Omental fat pad (tissue), 4 donors: ENCODE measurements around the gene POU4F2. TPM values are rescaled to one million over a fixed set of nuclear protein-coding genes. Genes with fewer than 3 reads are reported as not detected.

Experiments used
- ATAC-seq: fragments of 150-250 bp; one replicate; pipeline ENCODE4 v1.9.1; 2016; ENCODE audit warnings: mild to moderate bottlenecking, moderate library complexity; ENCODE audit not compliant: low FRiP score
- DNase-seq: peaks from one replicate; pipeline ENCODE4 v3.0.0-alpha.2; 2019; ENCODE audit warnings: low spot score
- CTCF ChIP-seq, 3 donors: fragments of 450-650 bp; IDR thresholded peaks; one replicate each; pipeline ENCODE4 v1.5.1; 2016 to 2017; ENCODE audit warnings: antibody characterized with exemption in 3 of 3, mild to moderate bottlenecking in 3 of 3, moderate library complexity in 2 of 3
- total RNA-seq, 4 donors: library from RNA; depleted of rRNA; stranded (reverse); fragments of >200 nt; gene quantifications; one replicate each; pipeline ENCODE4 v1.1.0, GENCODE V29; 2016

The POU4F2 gene
- not detected for total RNA-seq

- DNase-seq (no peak), ATAC-seq (no peak)
- TF ChIP-seq CTCF (IDR thresholded peaks at IDR 0.05) = no peak
These were observed at the start of gene POU4F2 for GRCh38 chr4:146638786-146639505. Gene POU4F2 (plus strand): TSS chr4:146638893. CDS start chr4:146639141, 248 bp downstream.

- DNase-seq (no peak), ATAC-seq (no peak)
- no peak for TF ChIP-seq CTCF (IDR thresholded peaks at IDR 0.05)
These were observed 47.9 kb upstream of the POU4F2 start for GRCh38 chr4:146590801-146591200.

GRCh38 chr4:146592019-146592418 is 46.7 kb upstream of the POU4F2 start:
- no peak for TF ChIP-seq CTCF (IDR thresholded peaks at IDR 0.05)
- DNase-seq (no peak), ATAC-seq (no peak)

- TF ChIP-seq CTCF (IDR thresholded peaks at IDR 0.05) = no peak
- no peak for DNase-seq
These were observed 5.8 kb upstream of the POU4F2 start for GRCh38 chr4:146632770-146633470.

GRCh38 chr4:146633471-146633800 is 5.3 kb upstream of the POU4F2 start:
- DNase-seq (no peak), ATAC-seq (no peak)
- no peak for TF ChIP-seq CTCF (IDR thresholded peaks at IDR 0.05)

More at GRCh38 chr4:146632770-146633470, 5.8 kb upstream of the POU4F2 start:
- no peak for ATAC-seq

GRCh38 chr4:146634825-146635224 is 3.9 kb upstream of the POU4F2 start:
- TF ChIP-seq CTCF (IDR thresholded peaks at IDR 0.05) = no peak
- no peak for DNase-seq
- ATAC-seq = no peak
